ENCODE measurements around the gene HERPUD1.

DNA sequence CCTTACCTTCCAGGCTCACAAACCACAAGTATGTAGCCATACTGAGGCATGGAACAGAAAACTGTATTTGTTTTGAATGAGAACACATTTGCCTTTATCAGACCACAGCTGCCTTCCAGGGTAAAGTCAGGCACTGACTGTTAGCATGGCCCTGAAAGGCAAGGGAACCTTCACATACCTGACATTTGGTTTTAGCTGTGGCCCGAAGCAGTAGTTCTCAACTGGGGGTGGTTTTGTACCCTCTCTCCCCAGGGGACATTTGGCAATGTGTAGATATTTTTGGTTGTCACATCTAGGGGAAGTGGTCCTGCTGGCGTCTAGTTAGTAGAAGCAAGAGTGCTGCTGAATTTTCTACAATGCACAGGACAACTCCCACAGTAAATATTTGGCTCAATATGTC is 9.2 kb downstream of the HERPUD1 start:
- TF ChIP-seq POLR2A (IDR thresholded peaks at IDR 0.05) (no peak), CTCF (IDR thresholded peaks at IDR 0.05) (no peak), POLR2AphosphoS5 (IDR thresholded peaks at IDR 0.05; ENCODE audit: insufficient read depth in 1 of 2, low read depth in 1 of 2) (no peak)

All from vagina (tissue), 2 donors.